Mucosa of rectum (tissue), 2 donors: ENCODE measurements around the gene KAT8.
"Not testable (repeated sequence)": the region's sequence is repeated elsewhere in the genome, so short reads cannot be mapped to it uniquely, and the experiment has no call there.

Experiments
- H3K27ac ChIP-seq, 2 donors: one replicate each; pipeline ENCODE4 v1.7.0; 2013; ENCODE audit warnings: inconsistent platforms in 2 of 2, low read depth in 2 of 2, low read length in 2 of 2
- H3K27me3 ChIP-seq, 2 donors: one replicate each; pipeline ENCODE4 v1.7.0; 2013; ENCODE audit warnings: low read length in 2 of 2; ENCODE audit not compliant: control insufficient read depth in 2 of 2, insufficient read depth in 2 of 2
- H3K36me3 ChIP-seq, 2 donors: one replicate each; pipeline ENCODE4 v1.7.0; 2013; ENCODE audit warnings: low read length in 2 of 2; ENCODE audit not compliant: control insufficient read depth in 2 of 2, insufficient read depth in 2 of 2
- H3K4me1 ChIP-seq, 2 donors: one replicate each; pipeline ENCODE4 v1.7.0; 2013; ENCODE audit warnings: low read length in 2 of 2, mild to moderate bottlenecking in 1 of 2; ENCODE audit not compliant: control insufficient read depth in 2 of 2, insufficient read depth in 2 of 2
- H3K4me3 ChIP-seq, 2 donors: one replicate each; pipeline ENCODE4 v1.7.0; 2013; ENCODE audit warnings: low read length in 2 of 2
- H3K9ac ChIP-seq, 2 donors: one replicate each; pipeline ENCODE4 v1.7.0; 2013; ENCODE audit warnings: low read length in 2 of 2, low read depth in 1 of 2, mild to moderate bottlenecking in 1 of 2
- H3K9me3 ChIP-seq, 2 donors: one replicate each; pipeline ENCODE4 v1.7.0; 2013; ENCODE audit warnings: low read length in 2 of 2; ENCODE audit not compliant: control insufficient read depth in 2 of 2
- donor health status: healthy.
- donor health status: Normal muscosa, but diverticular disease.

The KAT8 gene

DNA sequence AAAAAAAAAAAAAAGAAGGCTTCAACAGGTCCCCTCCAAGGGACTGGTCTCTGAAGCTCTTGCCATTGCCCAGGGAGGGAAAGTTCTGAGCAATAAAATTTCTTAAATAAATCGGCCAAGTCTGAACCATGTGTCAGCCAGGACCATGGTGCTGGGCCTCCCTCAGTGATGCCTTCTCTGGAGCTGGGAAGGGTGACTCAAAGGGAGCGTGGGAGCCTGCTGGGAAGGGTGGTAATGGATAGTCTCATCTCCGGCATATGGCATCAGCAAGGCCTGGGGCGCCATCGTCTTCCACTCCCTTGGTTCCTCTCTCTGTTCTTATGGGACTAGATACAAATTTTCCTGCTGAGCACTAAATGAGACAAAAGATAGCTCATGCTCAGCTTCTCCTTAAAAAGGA lies 25.1 kb upstream of the KAT8 start:
- H3K27ac ChIP-seq = no peak overlapping the region
- no peaks in the 10 kb centered on the region for H3K27me3 ChIP-seq
- H3K36me3 ChIP-seq = peaks cover 8 to 9% of the 10 kb centered on the region in 2 donors
- H3K9me3 ChIP-seq = no peaks in the 10 kb centered on the region
- H3K9ac ChIP-seq = no peak overlapping the region
- H3K4me1 ChIP-seq = peaks cover 10 to 14% of the 10 kb centered on the region in 2 donors
- no peak overlapping the region for H3K4me3 ChIP-seq

DNA sequence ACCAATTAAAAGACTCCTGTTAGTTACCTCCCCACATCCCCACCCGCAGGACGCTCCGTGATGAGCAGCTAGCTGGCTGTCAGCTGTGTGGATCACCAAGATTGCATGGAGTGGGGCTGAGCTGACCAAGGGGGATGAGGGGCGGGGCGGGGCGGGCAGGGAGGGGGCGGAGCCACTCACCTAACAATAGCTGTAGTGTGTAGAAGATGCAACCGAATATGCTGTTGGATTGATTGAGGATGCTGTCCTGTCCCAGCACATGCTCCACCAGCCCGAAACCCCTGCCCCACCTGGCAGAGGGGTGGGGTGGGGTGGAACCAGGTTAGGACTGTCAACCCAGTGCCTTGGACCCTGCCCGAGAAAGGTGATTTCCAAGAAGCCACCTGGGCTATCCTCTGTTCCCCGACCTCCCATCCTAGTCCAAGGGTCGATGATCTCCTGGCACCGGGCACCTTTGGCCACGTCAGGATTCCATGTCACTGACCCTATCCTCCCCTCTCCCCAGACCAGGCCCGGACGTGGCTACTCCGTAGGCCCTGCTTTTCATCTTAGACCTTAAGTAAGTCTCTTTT lies 24.2 kb upstream of the KAT8 start:
- H3K4me3 ChIP-seq = no peak overlapping the region

DNA sequence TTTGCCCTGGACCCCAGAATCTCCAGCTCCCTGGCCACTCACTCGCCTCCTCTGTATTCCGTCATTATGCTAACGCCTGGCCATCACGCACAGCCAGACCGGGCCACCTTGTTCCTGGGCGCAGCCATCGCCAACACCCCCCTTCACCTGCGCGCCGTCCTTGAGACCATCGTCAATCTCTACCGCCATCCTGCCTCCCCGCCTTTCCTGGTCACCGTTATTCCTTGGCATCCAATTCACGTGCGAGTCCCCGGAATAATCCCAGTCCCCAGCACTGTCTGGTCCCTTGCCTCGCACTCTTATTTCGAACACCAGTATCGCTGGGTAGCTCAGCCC lies 23.4 kb upstream of the KAT8 start:
- H3K27ac ChIP-seq = peak overlapping the region; percentile 76 to 84
- H3K9ac ChIP-seq = peak overlapping the region; percentile 60 to 81
- peak overlapping the region; percentile 91 to 95 for H3K4me3 ChIP-seq
- no peaks in the 10 kb centered on the region for H3K9me3 ChIP-seq
- H3K27me3 ChIP-seq = no peaks in the 10 kb centered on the region
- peaks cover 5 to 7% of the 10 kb centered on the region in 2 donors for H3K36me3 ChIP-seq
- peaks cover 10 to 14% of the 10 kb centered on the region in 2 donors for H3K4me1 ChIP-seq

More for the DNA sequence above, 24.2 kb upstream of the KAT8 start:
- Histone ChIP-seq H3K4me1 (peaks cover 10 to 14% of the 10 kb centered on the region in 2 donors), H3K9me3 (no peaks in the 10 kb centered on the region), H3K27me3 (no peaks in the 10 kb centered on the region), H3K27ac (no peak overlapping the region), H3K36me3 (peaks cover 5 to 9% of the 10 kb centered on the region in 2 donors), H3K9ac (peak overlapping the region in 1 of 2 donors; percentile 34)

DNA sequence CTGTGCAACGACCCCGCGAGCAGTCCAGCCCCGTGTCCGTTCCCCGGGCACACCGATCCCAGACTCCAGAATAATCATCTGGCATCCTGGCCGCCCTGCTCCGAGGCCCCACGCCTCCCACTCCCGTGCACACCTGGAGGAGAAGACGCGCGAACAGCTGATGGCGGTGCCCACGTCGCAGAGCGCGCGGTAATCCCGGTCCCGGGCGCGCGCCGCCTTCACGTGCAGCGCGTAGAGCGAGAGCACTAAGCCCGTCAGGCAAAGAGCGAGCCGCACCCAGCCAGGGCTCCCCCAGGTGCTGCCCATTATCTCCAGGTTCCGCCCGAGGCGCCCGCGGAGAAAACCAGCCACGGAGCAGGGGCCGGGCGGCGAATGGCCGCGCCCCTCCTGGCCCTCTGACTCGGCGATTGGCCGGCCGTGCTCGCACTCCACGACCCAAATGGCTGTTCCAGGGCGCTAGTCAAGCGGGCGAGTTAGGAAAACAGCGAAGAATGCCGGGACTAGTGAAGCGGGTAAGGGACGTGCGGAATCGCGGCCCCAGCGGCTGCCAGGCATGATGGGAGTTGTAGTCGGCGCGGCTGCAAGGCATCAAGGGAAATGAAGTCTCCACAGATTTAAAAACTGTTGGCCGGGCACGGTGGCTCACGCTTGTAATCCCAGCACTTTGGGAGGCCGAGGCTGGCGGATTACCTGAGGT lies 22.9 kb upstream of the KAT8 start, which contains the start of gene VKORC1:
TSS of gene VKORC1 (minus strand) at position 374 of the 697 bp plus-strand sequence. CDS start at position 306, 68 bp downstream.
- Histone ChIP-seq H3K27ac (peak within 1 kb of the TSS; percentile 76 to 84), H3K4me3 (peak within 1 kb of the TSS; percentile 91 to 95), H3K4me1 (peaks cover 10 to 14% of the 10 kb centered on the region in 2 donors), H3K27me3 (no peaks in the 10 kb centered on the region), H3K9me3 (no peaks in the 10 kb centered on the region), H3K9ac (peak within 1 kb of the TSS; percentile 60 to 81), H3K36me3 (peaks cover 5 to 7% of the 10 kb centered on the region in 2 donors)

DNA sequence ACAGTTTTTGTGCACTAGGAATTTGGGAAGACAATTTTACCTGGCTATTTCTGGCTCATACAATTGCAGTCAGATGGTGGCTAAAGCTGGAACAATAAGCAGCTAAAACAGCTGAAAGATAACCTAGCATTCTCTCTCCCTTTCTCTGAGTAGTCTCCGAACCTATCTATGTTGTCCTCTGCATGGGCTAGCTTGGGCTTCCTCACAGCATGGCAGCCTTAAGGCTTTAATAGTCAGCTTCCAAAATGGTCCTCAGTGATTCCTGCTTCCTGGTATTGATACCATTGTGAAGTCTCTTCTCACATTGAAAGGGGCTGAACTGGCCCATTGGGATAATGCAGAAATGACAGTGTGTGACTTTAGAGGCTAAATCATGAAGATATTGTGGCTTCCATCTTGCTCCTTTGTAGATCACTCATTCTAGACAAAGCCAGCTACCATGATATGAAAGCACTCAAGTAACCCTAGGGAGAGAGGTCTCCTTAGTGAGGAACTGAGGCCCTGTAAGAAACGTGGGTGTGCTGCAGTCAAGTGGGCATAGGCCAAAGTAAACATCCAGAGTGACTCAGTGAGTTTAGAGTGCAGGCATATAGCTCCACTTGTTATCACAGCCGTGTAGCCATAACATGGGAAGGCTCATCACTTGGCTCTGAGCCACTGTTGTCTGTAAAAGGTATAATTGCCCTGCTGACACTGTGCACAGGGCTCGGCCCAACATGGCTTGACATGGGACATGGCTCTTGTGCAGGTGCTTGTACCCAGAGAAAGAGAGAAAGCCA lies 17.4 kb upstream of the KAT8 start:
- H3K9ac ChIP-seq = no peak overlapping the region
- H3K27me3 ChIP-seq = no peaks in the 10 kb centered on the region
- no peaks in the 10 kb centered on the region for H3K9me3 ChIP-seq
- H3K27ac ChIP-seq = no peak overlapping the region
- peaks cover 0 to 3% of the 10 kb centered on the region in 2 donors for H3K4me1 ChIP-seq
- H3K36me3 ChIP-seq = no peaks in the 10 kb centered on the region
- no peak overlapping the region for H3K4me3 ChIP-seq

DNA sequence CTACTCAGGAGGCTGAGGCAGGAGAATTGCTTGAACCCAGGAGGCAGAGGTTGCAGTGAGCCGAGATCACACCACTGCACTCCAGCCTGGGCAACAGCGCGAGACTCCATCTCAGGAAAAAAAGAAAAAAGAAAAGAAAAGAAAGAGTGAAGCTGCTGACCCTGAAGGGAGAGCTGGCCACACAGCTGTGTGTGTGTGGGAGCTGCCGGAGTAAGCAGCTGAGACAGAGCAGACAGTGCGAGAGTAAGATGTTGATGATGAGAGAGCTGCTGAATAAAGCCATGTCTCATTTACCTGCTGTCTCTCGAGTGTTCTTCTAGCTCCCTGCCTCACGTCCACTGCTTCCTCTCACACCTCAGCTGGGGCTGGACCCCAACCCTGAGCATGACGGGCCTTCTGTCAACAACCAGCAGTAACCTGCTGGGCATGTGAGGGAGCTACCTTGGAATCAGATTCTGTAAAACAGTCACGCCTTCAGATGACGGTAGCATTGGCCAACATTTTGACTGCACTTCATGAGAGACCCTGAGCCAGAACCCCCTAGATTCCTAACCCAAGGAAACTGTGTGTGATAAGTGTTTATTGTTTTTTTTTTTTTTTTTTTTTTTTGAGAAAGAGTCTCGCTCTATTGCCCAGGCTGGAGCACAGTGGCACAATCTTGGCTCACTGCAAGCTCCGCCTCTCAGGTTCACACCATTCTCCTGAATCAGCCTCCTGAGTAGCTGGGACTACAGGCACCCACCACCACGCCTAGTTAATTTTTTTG lies 16.4 kb upstream of the KAT8 start:
- not testable (repeated sequence) for H3K9me3 ChIP-seq, H3K4me1 ChIP-seq, H3K36me3 ChIP-seq, H3K4me3 ChIP-seq, H3K27ac ChIP-seq, H3K27me3 ChIP-seq, H3K9ac ChIP-seq

DNA sequence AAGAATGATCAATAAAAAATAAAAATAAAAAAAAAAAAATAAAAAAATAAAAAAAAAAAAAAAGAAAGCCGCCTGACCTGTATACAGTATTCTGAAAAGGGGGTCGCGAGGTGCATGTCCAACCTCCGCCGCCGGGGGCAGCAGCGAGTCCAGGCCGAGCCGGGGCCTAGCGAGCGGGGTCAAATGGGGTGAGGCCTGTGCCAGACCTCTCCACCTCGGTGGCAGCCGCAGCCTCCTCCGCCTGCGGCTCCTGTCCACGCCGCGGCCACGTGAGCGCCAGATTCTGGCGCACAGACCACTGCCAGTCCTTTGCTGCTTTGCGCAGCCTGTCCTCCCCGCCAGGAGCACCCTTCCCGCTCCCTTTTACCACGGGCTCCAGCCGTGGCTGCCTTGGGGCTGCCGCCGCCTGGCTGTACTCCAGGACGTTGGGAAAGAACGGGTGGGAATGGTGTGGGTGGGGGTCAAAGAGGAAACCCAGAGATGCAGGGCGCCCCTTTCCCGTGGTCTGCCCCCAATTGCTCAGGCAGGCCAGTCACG lies 11.7 kb upstream of the KAT8 start:
- Histone ChIP-seq H3K9ac (peak overlapping the region; percentile 20 to 71), H3K27me3 (no peaks in the 10 kb centered on the region), H3K27ac (peak overlapping the region in 1 of 2 donors; percentile 29), H3K4me3 (peak overlapping the region; percentile 45 to 50), H3K36me3 (peaks cover 8 to 11% of the 10 kb centered on the region in 2 donors), H3K9me3 (no peaks in the 10 kb centered on the region), H3K4me1 (peaks cover 12 to 13% of the 10 kb centered on the region in 2 donors)

DNA sequence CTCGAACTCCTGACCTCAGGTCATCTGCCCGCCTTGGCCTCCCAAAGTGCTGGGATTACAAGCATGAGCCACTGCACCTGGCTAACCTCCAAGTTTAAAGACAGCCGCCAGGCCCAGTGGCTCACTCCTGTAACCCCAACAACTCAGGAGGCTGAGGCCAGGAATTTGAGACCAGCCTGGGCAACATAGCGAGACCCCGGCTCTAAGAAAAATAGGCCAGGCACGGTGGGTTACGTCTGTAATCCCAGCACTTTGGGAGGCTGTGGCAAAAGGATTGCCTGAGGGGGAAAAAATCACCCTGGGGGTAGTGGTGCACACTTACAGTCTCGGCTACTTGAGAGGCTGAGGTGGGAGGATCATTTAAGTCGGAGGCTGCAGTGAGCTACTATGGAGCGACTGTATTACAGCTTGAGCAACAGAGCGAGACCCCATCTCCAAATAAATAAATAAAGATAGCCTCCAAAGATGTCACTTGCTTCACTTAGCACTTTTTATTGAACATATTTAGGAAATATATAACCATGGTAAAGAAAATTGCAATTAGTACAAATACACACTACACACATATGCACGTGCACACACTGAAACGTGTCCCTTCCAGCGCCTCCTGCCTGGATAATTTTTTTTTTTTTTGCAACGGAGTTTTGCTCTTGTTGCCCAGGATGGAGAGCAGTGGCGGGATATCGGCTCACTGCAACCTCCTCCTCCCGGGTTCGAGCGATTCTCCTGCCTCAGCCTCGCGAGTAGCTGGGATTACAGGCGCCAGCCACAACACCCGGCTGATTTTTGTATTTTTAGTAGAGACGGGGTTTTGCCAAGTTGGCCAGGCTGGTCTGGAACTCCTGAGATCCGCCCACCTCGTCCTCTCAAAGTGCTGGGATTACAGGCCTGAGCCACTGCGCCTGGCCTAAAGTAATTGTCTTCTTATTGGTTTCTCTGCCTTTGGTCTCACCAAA lies 10.7 kb upstream of the KAT8 start:
- no peak overlapping the region for H3K9ac ChIP-seq
- peaks cover 15 to 22% of the 10 kb centered on the region in 2 donors for H3K36me3 ChIP-seq
- H3K9me3 ChIP-seq = no peaks in the 10 kb centered on the region
- no peaks in the 10 kb centered on the region for H3K27me3 ChIP-seq
- H3K4me3 ChIP-seq = no peak overlapping the region
- no peak overlapping the region for H3K27ac ChIP-seq
- peaks cover 12 to 13% of the 10 kb centered on the region in 2 donors for H3K4me1 ChIP-seq

DNA sequence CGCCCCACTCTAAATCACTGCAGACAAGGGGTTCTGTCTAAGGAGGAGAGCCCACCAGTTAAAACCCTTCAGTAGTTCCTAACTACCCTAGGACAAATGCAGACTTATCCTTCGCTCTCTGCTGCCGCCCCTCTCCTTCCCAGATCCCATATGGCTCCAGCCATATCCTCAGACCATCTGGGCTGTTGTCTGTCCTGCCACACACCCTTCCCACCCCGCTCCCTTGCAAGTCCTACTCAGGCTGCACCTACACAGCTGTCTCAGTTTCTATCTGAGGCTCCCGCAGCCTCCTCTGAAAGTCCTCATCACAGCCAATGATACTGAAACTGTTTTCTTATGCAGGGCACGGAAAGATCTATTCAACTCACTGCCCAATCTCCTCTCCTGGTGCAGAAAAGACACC lies 10.0 kb upstream of the KAT8 start:
- Histone ChIP-seq H3K27ac (peak overlapping the region; percentile 75 to 76), H3K4me3 (peak overlapping the region in 1 of 2 donors; percentile 74), H3K36me3 (peaks cover 22 to 29% of the 10 kb centered on the region in 2 donors), H3K27me3 (no peaks in the 10 kb centered on the region), H3K9me3 (no peaks in the 10 kb centered on the region), H3K9ac (no peak overlapping the region), H3K4me1 (peaks cover 12 to 13% of the 10 kb centered on the region in 2 donors)
